ENCODE data around the gene ANGPT4. TPM values are rescaled to one million over a fixed set of nuclear protein-coding genes. Genes with fewer than 3 reads are reported as not detected.

Gene ANGPT4
- total and polyA plus RNA-seq, 2 of the 8 experiments (the other 6 are each of a cell fraction or from before 2014, with no cell fraction given) = 0.07 to 0.33 TPM

- Histone ChIP-seq H4K91ac (replicated peaks; ENCODE audit: insufficient read length, low read length) (no peak overlapping the region), H2BK120ac (replicated peaks; ENCODE audit: low read depth, low read length) (no peak overlapping the region), H3K56ac (replicated peaks; ENCODE audit: insufficient read length, low read depth, low read length) (no peak overlapping the region), H3K4me3 (ENCODE audit: extremely low read depth in 1 of 4, insufficient read depth in 2 of 4, low read depth in 3 of 4, low read length in 4 of 4) (no peak overlapping the region), H3K4me2 (ENCODE audit: insufficient read depth in 1 of 2, low read depth in 2 of 2, low read length in 2 of 2) (no peak overlapping the region), H2AFZ (ENCODE audit: low read length) (no peak overlapping the region), H4K20me1 (replicated peaks in 1 of 2; ENCODE audit: control insufficient read depth in 1 of 2, insufficient read depth in 2 of 2, low read length in 2 of 2) (no peaks in the 10 kb centered on the region), H2BK12ac (ENCODE audit: low read depth, low read length) (no peak overlapping the region), H3K9ac (replicated peaks in 1 of 4; ENCODE audit: extremely low read depth in 1 of 4, low read depth in 3 of 4, low read length in 3 of 4) (no peak overlapping the region), H3K23me2 (ENCODE audit: low read depth, low read length) (no peaks in the 10 kb centered on the region), H3K27ac (ENCODE audit: low read depth, low read length) (no peak overlapping the region), H2AK5ac (ENCODE audit: low read depth, low read length) (no peak overlapping the region), H2BK5ac (ENCODE audit: low read depth, low read length) (no peak overlapping the region), H3K4ac (replicated peaks; ENCODE audit: insufficient read length, low read depth, low read length) (no peak overlapping the region), H3K18ac (ENCODE audit: extremely low read depth, low read length) (no peak overlapping the region), H3K14ac (ENCODE audit: insufficient read length) (no peak overlapping the region), H2BK15ac (ENCODE audit: low read length) (no peak overlapping the region), H4K5ac (ENCODE audit: insufficient read length, low read depth, low read length) (no peak overlapping the region), H3K4me1 (replicated peaks in 1 of 4; ENCODE audit: control insufficient read depth in 3 of 4, insufficient read depth in 4 of 4, low read length in 3 of 4) (no peaks in the 10 kb centered on the region), H3K23ac (ENCODE audit: insufficient read length) (no peak overlapping the region), H2BK20ac (ENCODE audit: low read length) (no peak overlapping the region), H3K36me3 (ENCODE audit: control insufficient read depth in 2 of 4, insufficient read depth in 4 of 4, low read length in 3 of 4) (no peaks in the 10 kb centered on the region), H3K79me2 (ENCODE audit: control insufficient read depth in 1 of 2, insufficient read depth in 2 of 2, low read length in 2 of 2) (no peaks in the 10 kb centered on the region), H3K27me3 (replicated peaks in 1 of 4; ENCODE audit: control insufficient read depth in 3 of 4, extremely low read depth in 1 of 4, insufficient read depth in 3 of 4, low read length in 3 of 4) (no peaks in the 10 kb centered on the region), H4K8ac (ENCODE audit: extremely low read depth, insufficient read depth, low read length) (no peak overlapping the region), H3K9me3 (ENCODE audit: insufficient read depth in 2 of 2, low read depth in 1 of 2, low read length in 1 of 2) (peaks cover 5 to 6% of the 10 kb centered on the region in 2 experiments; a peak in 3 of 4 replicates), H3K79me1 (ENCODE audit: low read depth, low read length) (no peaks in the 10 kb centered on the region)
- FAIRE-seq (no peak), DNase-seq (ENCODE audit: low read depth in 1 of 2, low spot score in 2 of 2) (no peak)
- 93% methylated on average over 5 of the region's 9 CpGs; no CpG with 5 or more reads in 1 of the 2 experiments for WGBS, 2 experiments (ENCODE audit: extremely low coverage in 1 of 2, insufficient coverage in 1 of 2, insufficient read length in 1 of 2, insufficient replicate concordance in 2 of 2, low coverage in 1 of 2, low lambda C conversion rate in 2 of 2, missing lambda C conversion rate in 1 of 2)
- CTCF ChIA-PET (ENCODE audit: partially characterized antibody) = interaction anchor here (1.0 to 1.6 kb wide), 4 partner anchors 9 to 31 kb away, joined by 3 to 5 read pairs (median 4); partner anchors contain the start of gene ANGPT4
- POLR2A ChIA-PET (ENCODE audit: partially characterized antibody) = no interaction called here
- TF ChIP-seq YY1 (IDR thresholded peaks at IDR 0.05; ENCODE audit: low read depth, low read length) (no peak), EGR1 (IDR thresholded peaks at IDR 0.05; ENCODE audit: borderline replicate concordance, low read depth, low read length) (no peak), CTBP2 (IDR thresholded peaks at IDR 0.05; ENCODE audit: borderline replicate concordance, insufficient read depth, insufficient read length, low read length) (no peak), HDAC2 (IDR thresholded peaks at IDR 0.05; ENCODE audit: borderline replicate concordance in 1 of 2, low read depth in 2 of 2, low read length in 2 of 2) (no peak), MAX (IDR thresholded peaks at IDR 0.05) (no peak), CREB1 (IDR thresholded peaks at IDR 0.05) (no peak), TCF12 (IDR thresholded peaks at IDR 0.05; ENCODE audit: low read depth, low read length) (no peak), ATF3 (IDR thresholded peaks at IDR 0.05; ENCODE audit: insufficient read depth, low read depth, low read length) (no peak), GABPA (IDR thresholded peaks at IDR 0.05; ENCODE audit: borderline replicate concordance, insufficient read depth, low read length) (no peak), CHD2 (IDR thresholded peaks at IDR 0.05; ENCODE audit: low read length) (no peak), JUND (IDR thresholded peaks at IDR 0.05; ENCODE audit: low read length) (no peak)
These were observed 9.4 kb upstream of the ANGPT4 start for GRCh38 chr20:925516-925915.
